T-helper 17 cell (primary cell): ENCODE data around the gene PLEKHH1. TPM values are rescaled to one million over a fixed set of nuclear protein-coding genes. Genes with fewer than 3 reads are reported as not detected.
"Not testable (repeated sequence)": the region's sequence is repeated elsewhere in the genome, so short reads cannot be mapped to it uniquely, and the experiment has no call there.

Experiments used
- ATAC-seq: fragments of 150-1000 bp; cut with Tn5 transposase; 2 replicates; pipeline ENCODE4 v1.10.0; 2021; ENCODE audit warnings: mild to moderate bottlenecking, moderate library complexity
- DNase-seq, 3 donors: peaks; one replicate each; pipeline versions ENCODE4 v3.0.0 to v3.0.0-alpha.2; 2020 to 2021
- H3K9me3 ChIP-seq: one replicate; pipeline ENCODE4 v1.7.0; 2013; ENCODE audit warnings: low read length, mild to moderate bottlenecking; ENCODE audit not compliant: control insufficient read depth, poor library complexity, severe bottlenecking
- H3K27ac Mint-ChIP-seq: one replicate; pipeline ENCODE4 v1.8.0; 2022; ENCODE audit warnings: mild to moderate bottlenecking, moderate library complexity, mixed read lengths
- H3K27me3 Mint-ChIP-seq: one replicate; pipeline ENCODE4 v1.8.0; 2022; ENCODE audit warnings: mixed read lengths
- H3K36me3 Mint-ChIP-seq: one replicate; pipeline ENCODE4 v1.8.0; 2022; ENCODE audit warnings: low read depth, mixed read lengths
- H3K4me1 Mint-ChIP-seq: one replicate; pipeline ENCODE4 v1.8.0; 2022; ENCODE audit warnings: mild to moderate bottlenecking, mixed read lengths
- H3K4me3 Mint-ChIP-seq: one replicate; pipeline ENCODE4 v1.8.0; 2022; ENCODE audit warnings: mild to moderate bottlenecking, moderate library complexity, mixed read lengths
- total RNA-seq, 4 donors: library from RNA in 2 of 4; stranded (reverse) in 2 of 4; gene quantifications; one replicate each; pipeline ENCODE4 v1.2.3 and lab custom pipeline; 2022 to 2026

Gene PLEKHH1
- total RNA-seq, 2 donors from 2014 or later = 0.12 TPM; not detected in 1

DNA sequence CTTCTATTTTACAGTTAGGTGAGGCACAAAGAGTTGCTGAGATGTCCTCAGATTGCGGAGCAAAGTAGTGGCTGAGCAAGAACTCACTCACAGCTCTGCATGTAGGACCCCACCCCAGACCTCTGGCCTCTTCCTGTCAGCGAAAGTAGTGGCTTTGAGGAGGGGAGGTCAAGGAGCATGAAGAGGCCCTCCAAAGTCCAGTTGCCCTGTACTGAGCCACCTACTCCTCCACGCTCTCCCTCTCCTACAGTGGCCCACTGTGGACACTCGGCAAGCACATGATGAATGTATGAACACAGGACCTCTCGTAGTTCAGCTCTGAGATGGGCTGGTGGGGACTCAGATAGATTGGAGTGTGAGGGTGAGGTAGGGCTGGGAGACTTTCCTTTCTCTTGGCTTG is 5.3 kb upstream of the PLEKHH1 start:
- Mint-ChIP-seq H3K4me1 (peaks cover 10% of the 10 kb centered on the region), H3K36me3 (no peaks in the 10 kb centered on the region), H3K27me3 (peaks cover 71% of the 10 kb centered on the region), H3K27ac (no peak overlapping the region), H3K4me3 (no peak overlapping the region)
- H3K9me3 ChIP-seq = no peaks in the 10 kb centered on the region
- DNase-seq (no peak), ATAC-seq (no peak)

DNA sequence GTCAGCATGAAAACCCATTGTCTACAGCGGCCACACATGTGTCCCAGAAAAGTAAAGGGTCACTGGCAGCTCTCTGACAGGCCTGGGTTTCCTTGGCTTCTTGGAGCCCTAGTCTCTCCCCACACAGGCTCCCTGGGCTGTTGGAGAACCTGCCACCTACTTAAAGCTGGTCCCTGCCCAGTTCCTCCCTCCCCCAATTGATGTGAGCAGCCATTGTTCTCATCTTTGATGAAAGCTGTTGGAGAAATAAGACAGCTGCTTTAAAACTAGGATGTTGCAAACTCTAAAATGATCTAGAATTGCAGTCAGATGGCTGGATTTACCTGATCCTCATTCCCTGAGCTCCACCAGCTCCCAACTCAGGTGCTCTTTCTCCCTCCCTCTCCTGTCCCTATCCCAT is 4.8 kb upstream of the PLEKHH1 start:
- Mint-ChIP-seq H3K27me3 (peaks cover 66% of the 10 kb centered on the region), H3K36me3 (no peaks in the 10 kb centered on the region), H3K27ac (no peak overlapping the region), H3K4me1 (peaks cover 10% of the 10 kb centered on the region), H3K4me3 (no peak overlapping the region)
- no peaks in the 10 kb centered on the region for H3K9me3 ChIP-seq
- DNase-seq = no peak
- no peak for ATAC-seq

DNA sequence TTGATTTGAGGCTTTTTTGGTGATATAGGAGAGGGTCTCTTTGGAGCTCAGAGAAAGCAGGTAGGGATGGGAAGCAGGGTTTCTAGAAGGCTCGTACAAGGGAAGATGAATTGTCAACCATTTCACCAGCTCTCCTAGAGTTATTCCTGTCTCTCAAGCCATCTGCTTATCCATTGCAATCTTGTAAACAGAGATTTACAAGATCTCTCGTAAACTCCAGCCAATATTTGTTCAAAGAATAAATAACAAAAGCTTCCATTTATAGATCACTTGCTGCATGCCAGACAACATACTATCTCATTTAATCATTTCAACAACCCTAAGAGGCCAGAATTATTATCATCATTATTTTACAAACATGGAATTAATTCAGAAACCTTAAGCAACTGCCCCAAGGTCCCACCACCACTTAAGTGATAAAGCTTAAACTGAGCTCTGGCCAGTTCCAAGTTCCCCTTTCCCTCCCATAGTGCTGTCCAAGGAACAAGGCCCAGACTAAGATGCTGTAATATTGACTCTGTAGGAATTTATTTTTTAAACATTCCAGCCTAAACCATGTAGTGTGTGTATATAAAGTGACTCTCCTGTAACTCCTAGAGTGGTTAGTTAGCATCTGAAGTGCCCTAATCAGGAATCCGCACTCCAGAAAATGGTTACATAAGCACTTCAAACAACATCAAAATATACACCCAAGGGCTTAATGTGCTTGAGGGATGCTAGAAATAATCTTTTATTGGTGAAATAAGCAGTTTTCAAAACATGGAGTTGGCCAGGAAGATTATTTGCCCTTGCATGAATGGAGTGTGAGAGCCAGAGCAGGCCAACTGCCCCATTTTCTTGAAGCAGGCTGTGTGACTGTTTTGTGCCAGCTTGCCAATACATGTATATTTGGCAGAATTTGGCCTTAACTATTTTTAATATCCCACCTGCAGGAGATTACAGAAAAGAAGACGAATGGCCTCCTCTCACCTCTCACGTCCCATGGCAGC is 2.8 kb upstream of the PLEKHH1 start:
- H3K9me3 ChIP-seq = no peaks in the 10 kb centered on the region
- Mint-ChIP-seq H3K27ac (no peak overlapping the region), H3K4me1 (peaks cover 10% of the 10 kb centered on the region), H3K27me3 (peaks cover 56% of the 10 kb centered on the region), H3K36me3 (no peaks in the 10 kb centered on the region), H3K4me3 (no peak overlapping the region)
- no peak for DNase-seq
- ATAC-seq = no peak

DNA sequence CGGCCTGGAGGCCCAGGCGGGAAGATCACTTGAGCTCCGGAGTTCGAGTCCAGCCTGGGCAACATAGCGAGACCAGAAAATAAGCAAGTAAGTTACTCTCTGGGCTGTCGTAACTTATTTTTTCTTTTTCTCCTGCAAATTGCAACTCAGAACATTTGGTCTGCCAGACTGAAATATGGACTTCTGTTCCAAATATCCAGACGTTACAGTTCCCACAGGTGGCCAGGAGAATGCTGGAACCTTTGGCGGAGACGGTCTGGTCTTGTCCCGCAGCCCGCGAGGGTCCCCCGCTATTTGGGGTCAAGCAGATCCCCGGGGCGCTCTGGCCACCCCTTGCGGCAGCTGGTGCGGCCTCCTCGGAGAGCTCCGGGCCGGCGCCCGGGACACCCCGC is 488 bp upstream of the PLEKHH1 start:
- no peaks in the 10 kb centered on the region for H3K36me3 Mint-ChIP-seq
- ATAC-seq = no peak

DNA sequence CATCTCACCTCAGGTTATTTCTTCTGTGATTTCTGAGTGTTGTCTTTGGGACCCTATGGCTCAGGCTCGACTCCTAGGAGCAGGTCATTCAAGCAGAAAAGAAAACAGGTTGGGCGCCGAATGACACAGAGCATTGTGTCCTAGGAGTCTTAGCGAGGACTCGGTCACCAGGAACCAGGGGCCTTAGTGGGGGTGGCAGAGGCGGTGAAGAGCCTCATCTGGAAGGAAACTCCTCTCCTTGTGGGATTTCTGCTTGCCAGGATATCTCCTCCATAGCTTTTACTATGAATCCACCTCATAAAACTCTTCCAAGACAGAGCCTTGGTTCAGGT is 630 bp downstream of the PLEKHH1 start:
- Mint-ChIP-seq H3K36me3 (no peaks in the 10 kb centered on the region), H3K27me3 (peaks cover 39% of the 10 kb centered on the region), H3K27ac (no peak overlapping the region), H3K4me1 (peaks cover 3% of the 10 kb centered on the region), H3K4me3 (peak overlapping the region; percentile 72)
- ATAC-seq (no peak), DNase-seq (no peak)
- H3K9me3 ChIP-seq = no peaks in the 10 kb centered on the region

More for the DNA sequence above, 488 bp upstream of the PLEKHH1 start:
- H3K9me3 ChIP-seq = no peaks in the 10 kb centered on the region
- Mint-ChIP-seq H3K4me3 (peak overlapping the region; percentile 70), H3K27me3 (peaks cover 44% of the 10 kb centered on the region), H3K27ac (no peak overlapping the region), H3K4me1 (peaks cover 5% of the 10 kb centered on the region)
- no peak for DNase-seq

DNA sequence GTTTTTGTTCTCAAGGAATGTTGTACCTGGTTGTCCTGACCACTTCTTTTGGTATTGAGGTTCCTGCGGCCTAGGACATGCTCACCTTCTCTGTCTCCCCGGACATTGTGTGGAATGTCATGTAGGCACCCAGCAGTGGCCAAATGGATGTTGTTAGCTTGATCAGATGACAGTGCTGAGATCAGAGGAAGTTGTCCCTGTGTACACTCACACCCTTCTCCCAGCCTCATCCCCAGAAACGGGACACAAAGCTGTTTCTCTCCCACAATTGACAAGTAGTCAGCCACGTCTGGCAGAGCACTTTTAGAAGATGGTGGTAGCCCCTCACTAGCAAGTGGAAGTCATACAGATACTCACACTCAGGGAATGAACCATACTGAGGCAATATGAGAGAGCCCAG is 3.0 kb downstream of the PLEKHH1 start:
- no peaks in the 10 kb centered on the region for H3K9me3 ChIP-seq
- DNase-seq = no peak

DNA sequence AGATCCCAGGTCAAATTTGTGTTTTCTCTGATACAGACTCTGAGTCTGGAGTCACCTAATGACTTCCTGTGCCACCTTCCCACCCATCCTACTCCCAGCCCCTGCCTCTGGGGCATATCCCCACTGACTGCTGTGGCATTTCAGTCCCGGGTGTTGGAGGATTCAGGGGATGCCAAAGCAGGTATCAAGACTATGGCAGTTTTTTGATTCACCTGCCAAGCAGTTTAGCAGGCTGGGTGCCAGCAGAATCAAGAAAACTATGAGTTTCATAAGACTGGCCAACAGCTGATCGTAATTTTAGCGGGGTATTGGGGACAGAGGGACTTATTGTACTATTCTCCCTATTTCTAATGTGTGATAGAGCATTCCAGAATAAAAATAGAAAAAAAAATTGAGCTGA is 4.6 kb downstream of the PLEKHH1 start:
- no peak for ATAC-seq
- Mint-ChIP-seq H3K27me3 (peaks cover 44% of the 10 kb centered on the region), H3K4me1 (peaks cover 4% of the 10 kb centered on the region), H3K27ac (no peak overlapping the region), H3K36me3 (no peaks in the 10 kb centered on the region), H3K4me3 (no peak overlapping the region)
- DNase-seq = no peak
- H3K9me3 ChIP-seq = no peaks in the 10 kb centered on the region

More for the DNA sequence above, 3.0 kb downstream of the PLEKHH1 start:
- H3K4me1 Mint-ChIP-seq = peaks cover 3% of the 10 kb centered on the region
- H3K36me3 Mint-ChIP-seq = no peaks in the 10 kb centered on the region
- no peak overlapping the region for H3K4me3 Mint-ChIP-seq
- H3K27me3 Mint-ChIP-seq = peaks cover 35% of the 10 kb centered on the region
- ATAC-seq = no peak
- no peak overlapping the region for H3K27ac Mint-ChIP-seq

DNA sequence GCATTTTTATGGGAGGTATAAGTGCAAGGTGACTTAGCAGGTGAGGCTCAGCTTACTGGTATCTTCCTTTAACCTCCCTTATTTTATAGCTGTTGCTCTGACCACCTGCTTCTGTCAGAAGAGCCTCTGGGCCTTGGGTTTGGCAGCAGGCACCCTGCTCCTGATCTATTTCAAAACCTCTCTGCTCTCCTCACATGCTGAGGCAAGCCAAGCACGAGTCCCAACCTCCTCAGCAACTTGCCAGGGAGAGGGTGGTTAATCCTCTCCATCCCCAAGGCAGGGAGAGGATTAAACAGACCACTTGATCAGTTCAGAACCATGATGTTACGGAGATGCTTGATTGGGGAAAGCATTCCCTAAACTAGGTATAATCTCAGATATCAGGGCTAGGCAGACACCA is 5.4 kb downstream of the PLEKHH1 start:
- peaks cover 52% of the 10 kb centered on the region for H3K27me3 Mint-ChIP-seq
- ATAC-seq = no peak

DNA sequence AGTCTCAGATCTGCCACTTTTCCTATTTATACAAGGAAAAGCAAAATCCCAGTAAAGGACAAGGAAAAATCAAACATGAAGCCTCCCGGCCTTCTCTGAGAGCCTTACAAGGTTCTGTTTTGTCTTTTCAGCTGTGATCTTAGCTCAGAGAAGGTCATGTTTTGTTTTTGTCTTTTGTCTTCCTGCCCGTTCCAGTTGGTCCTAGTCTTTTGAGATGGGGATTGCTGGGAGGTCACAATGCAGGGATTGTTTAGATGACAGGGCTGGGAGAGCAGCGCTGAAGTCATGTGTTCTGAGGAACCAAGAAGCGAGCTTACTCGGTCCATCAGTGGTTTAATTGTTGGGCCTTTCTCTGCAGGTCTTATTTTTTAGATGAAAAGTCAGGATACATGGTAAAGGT is 6.0 kb downstream of the PLEKHH1 start:
- no peaks in the 10 kb centered on the region for H3K9me3 ChIP-seq
- H3K4me1 Mint-ChIP-seq = peaks cover 4% of the 10 kb centered on the region
- DNase-seq (no peak), ATAC-seq (no peak)
- H3K27me3 Mint-ChIP-seq = peaks cover 56% of the 10 kb centered on the region
- no peaks in the 10 kb centered on the region for H3K36me3 Mint-ChIP-seq
- H3K4me3 Mint-ChIP-seq = no peak overlapping the region
- H3K27ac Mint-ChIP-seq = no peak overlapping the region

More for the DNA sequence above, 5.4 kb downstream of the PLEKHH1 start:
- Mint-ChIP-seq H3K4me3 (no peak overlapping the region), H3K27ac (no peak overlapping the region), H3K36me3 (no peaks in the 10 kb centered on the region), H3K4me1 (peaks cover 4% of the 10 kb centered on the region)
- no peak for DNase-seq
- no peaks in the 10 kb centered on the region for H3K9me3 ChIP-seq

DNA sequence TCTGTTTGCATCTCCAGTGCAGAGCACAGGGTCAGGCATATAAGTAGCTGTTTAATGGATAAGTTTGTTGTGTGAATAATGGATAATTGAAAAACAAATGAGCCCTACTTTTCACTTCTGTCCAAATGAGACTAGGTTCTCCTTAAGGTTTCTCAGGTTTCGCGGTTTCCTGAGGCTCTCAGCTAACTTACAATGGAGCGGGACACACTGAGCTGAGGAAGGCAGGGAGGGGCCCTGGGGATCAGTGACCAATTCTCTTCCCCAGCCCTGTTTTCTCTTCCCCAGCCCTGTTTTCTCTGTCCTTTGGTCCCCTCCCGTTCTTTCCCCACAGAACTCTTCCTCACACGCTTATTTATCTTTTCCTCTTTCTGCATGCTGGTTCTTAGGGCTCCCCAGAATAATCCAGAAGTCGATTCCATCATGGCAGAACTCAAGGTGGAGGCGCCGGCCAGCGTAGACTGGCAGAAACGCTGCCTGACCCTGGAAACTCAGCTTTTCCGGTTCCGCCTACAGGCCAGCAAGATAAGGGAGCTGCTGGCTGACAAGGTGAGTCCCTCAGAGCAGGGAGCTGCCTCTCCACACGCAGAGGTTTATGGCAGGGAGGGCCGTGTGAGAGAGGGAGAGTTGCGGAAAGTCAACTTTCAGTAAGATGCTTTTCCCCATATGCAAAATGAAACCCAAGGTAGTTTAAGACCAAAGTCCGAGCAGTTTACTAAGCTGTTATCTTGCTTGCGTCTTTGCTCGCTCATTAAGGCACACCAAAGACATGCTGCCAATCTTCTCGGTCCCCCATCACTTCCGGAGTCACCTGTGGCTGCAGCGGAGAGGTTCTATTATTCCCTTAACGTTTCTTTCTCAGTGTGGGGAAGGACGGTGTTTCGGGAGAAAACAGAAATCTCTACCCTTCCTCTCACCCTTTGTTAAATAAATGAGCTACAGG is 8.6 kb downstream of the PLEKHH1 start:
- Mint-ChIP-seq H3K4me1 (peaks cover 4% of the 10 kb centered on the region), H3K27me3 (peaks cover 54% of the 10 kb centered on the region), H3K4me3 (peak overlapping the region; percentile 83), H3K36me3 (no peaks in the 10 kb centered on the region), H3K27ac (peak overlapping the region; percentile 6)
- peak; percentile 32 for ATAC-seq
- H3K9me3 ChIP-seq = no peaks in the 10 kb centered on the region
- no peak for DNase-seq

DNA sequence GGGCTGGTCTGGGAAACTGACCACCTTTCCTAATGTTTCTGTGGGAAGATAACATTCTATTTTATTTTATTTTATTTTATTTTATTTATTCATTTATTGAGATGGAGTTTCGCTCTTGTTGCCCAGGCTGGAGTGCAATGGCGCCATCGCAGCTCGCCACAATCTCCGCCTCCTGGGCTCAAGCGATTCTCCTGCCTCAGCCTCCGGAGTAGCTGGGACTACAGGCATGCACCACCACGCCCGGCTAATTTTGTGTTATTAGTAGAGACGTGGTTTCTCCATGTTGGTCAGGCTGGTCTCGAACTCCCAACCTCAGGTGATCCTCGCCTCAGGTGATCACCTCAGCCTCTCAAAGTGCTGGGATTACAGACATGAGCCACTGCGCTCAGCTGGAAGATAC is 9.5 kb downstream of the PLEKHH1 start:
- not testable (repeated sequence) for DNase-seq, H3K27ac Mint-ChIP-seq, H3K4me1 Mint-ChIP-seq, H3K9me3 ChIP-seq, ATAC-seq, H3K4me3 Mint-ChIP-seq, H3K36me3 Mint-ChIP-seq
- H3K27me3 Mint-ChIP-seq = peaks cover 54% of the 10 kb centered on the region

DNA sequence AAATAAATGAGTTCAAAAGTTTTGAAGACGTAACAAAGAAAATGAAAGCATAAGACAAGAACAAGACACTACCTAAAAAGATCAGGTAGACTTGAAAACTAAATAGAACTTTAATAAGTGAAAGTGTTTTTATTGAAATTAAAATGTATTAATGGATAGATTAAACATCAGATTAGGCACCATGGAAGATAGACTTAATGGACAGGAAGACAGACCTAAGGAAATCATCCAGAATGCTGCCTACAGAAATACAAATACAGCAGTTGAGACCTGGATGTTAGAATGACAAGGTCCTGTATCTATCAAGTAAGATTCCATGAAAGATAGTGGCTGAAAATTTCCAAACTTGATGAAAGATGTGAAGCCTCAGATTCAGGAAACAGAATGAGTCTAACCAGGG is 11.5 kb downstream of the PLEKHH1 start:
- Mint-ChIP-seq H3K36me3 (peaks cover 2% of the 10 kb centered on the region), H3K27ac (no peak overlapping the region)
- no peak for ATAC-seq

DNA sequence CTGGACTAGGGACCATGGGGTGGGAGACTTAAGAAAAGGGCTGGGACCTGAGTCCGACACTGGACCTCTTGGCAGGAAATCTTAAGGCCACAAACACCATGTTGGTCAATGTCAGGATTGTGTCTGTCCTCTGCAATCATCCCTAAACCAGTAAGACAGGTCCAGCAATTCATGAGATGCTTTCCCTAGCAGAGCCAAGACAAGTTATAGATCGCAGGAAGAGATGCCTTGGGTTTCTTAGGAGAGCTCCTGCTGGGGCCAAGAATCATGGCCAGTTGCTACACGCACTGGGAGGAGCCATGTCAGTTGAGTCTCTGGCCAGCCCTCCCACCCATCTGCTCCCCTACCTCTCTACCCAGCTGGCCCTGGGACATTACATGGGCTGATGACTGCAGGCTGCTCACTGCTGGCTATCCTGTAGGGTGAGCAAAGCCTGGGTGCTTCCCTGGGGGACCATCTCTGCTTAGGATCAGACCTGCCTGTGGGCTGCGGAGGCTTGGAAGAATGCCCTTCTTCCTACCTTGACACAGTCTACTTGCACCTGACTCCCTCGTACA is 14.2 kb downstream of the PLEKHH1 start:
- H3K9me3 ChIP-seq = no peaks in the 10 kb centered on the region
- no peak overlapping the region for H3K4me3 Mint-ChIP-seq
- DNase-seq (no peak), ATAC-seq (no peak)
- H3K36me3 Mint-ChIP-seq = peaks cover 2% of the 10 kb centered on the region
- H3K4me1 Mint-ChIP-seq = peaks cover 2% of the 10 kb centered on the region
- H3K27me3 Mint-ChIP-seq = peaks cover 34% of the 10 kb centered on the region
- no peak overlapping the region for H3K27ac Mint-ChIP-seq

More for the DNA sequence above, 11.5 kb downstream of the PLEKHH1 start:
- Mint-ChIP-seq H3K27me3 (peaks cover 52% of the 10 kb centered on the region), H3K4me1 (peaks cover 4% of the 10 kb centered on the region), H3K4me3 (no peak overlapping the region)
- H3K9me3 ChIP-seq = no peaks in the 10 kb centered on the region
- no peak for DNase-seq
